Trophoblast cell (in vitro differentiated cells and primary cell): ENCODE data around the gene SMAD4.

Source experiments
- DNase-seq, 2 donors: peaks; one replicate each; pipeline ENCODE4 v3.0.0-alpha.2; 2016
- H2AFZ ChIP-seq: 2 replicates; pipeline ENCODE4 v1.6.1; 2013; ENCODE audit warnings: low read length, moderate library complexity, mild to moderate bottlenecking; ENCODE audit not compliant: insufficient read depth, poor library complexity
- H2AK5ac ChIP-seq: 2 replicates; pipeline ENCODE4 v1.6.1; 2013; ENCODE audit warnings: mild to moderate bottlenecking, low read length
- H2BK120ac ChIP-seq: 2 replicates; pipeline ENCODE4 v1.6.1; 2013; ENCODE audit warnings: low read length, mild to moderate bottlenecking, moderate library complexity; ENCODE audit not compliant: insufficient read depth, poor library complexity
- H2BK12ac ChIP-seq: 2 replicates; pipeline ENCODE4 v1.6.1; 2013; ENCODE audit warnings: mild to moderate bottlenecking, low read length, moderate library complexity
- H2BK5ac ChIP-seq: 2 replicates; pipeline ENCODE4 v1.6.1; 2013; ENCODE audit warnings: low read length, low read depth, moderate library complexity, mild to moderate bottlenecking; ENCODE audit not compliant: poor library complexity
- H3K14ac ChIP-seq: 2 replicates; pipeline ENCODE4 v1.6.1; 2013; ENCODE audit warnings: mild to moderate bottlenecking, low read length
- H3K18ac ChIP-seq: 2 replicates; pipeline ENCODE4 v1.6.1; 2013; ENCODE audit warnings: mild to moderate bottlenecking, low read length
- H3K23ac ChIP-seq: 2 replicates; pipeline ENCODE4 v1.6.1; 2013; ENCODE audit warnings: low read length
- H3K27ac ChIP-seq: 2 replicates; pipeline ENCODE4 v1.5.1; 2013; ENCODE audit warnings: low read depth, mild to moderate bottlenecking, inconsistent platforms, low read length, moderate library complexity
- H3K27me3 ChIP-seq: 2 replicates; pipeline ENCODE4 v1.6.1; 2013; ENCODE audit warnings: inconsistent platforms, mild to moderate bottlenecking, low read length, moderate library complexity; ENCODE audit not compliant: insufficient read depth
- H3K36me3 ChIP-seq, 2 experiments: 1 replicate in 1 of 2; 2 replicates in 1 of 2; pipeline ENCODE4 v1.6.1; 2013; ENCODE audit warnings: low read length in 2 of 2, mild to moderate bottlenecking in 2 of 2, moderate library complexity in 1 of 2; ENCODE audit not compliant: insufficient read depth in 2 of 2, control insufficient read depth in 1 of 2
- H3K4ac ChIP-seq: 2 replicates; pipeline ENCODE4 v1.6.1; 2013; ENCODE audit warnings: low read depth, mild to moderate bottlenecking, low read length, moderate library complexity
- H3K4me1 ChIP-seq, 2 experiments: 1 replicate in 1 of 2; 2 replicates in 1 of 2; pipeline ENCODE4 v1.6.1; 2013; ENCODE audit warnings: low read length in 2 of 2, mild to moderate bottlenecking in 2 of 2, moderate library complexity in 1 of 2; ENCODE audit not compliant: insufficient read depth in 2 of 2, control insufficient read depth in 1 of 2
- H3K4me2 ChIP-seq: 2 replicates; pipeline ENCODE4 v1.6.1; 2013; ENCODE audit warnings: inconsistent platforms, mild to moderate bottlenecking, low read length, moderate library complexity
- H3K4me3 ChIP-seq: 2 replicates; pipeline ENCODE4 v1.5.1; 2013; ENCODE audit warnings: mild to moderate bottlenecking, low read depth, low read length, inconsistent platforms
- H3K79me1 ChIP-seq: one replicate; pipeline ENCODE4 v1.6.1; 2013; ENCODE audit warnings: low read length
- H3K79me2 ChIP-seq: 2 replicates; pipeline ENCODE4 v1.6.1; 2013; ENCODE audit warnings: low read length, mild to moderate bottlenecking; ENCODE audit not compliant: control insufficient read depth, insufficient read depth, poor library complexity
- H3K9ac ChIP-seq: 2 replicates; pipeline ENCODE4 v1.6.1; 2013; ENCODE audit warnings: mild to moderate bottlenecking, low read length
- H3K9me3 ChIP-seq: 2 replicates; pipeline ENCODE4 v1.6.1; 2013; ENCODE audit warnings: low read depth, mild to moderate bottlenecking, control low read depth, inconsistent platforms, low read length; ENCODE audit not compliant: insufficient read depth
- H4K12ac ChIP-seq: 2 replicates; pipeline ENCODE4 v1.6.1; 2013; ENCODE audit warnings: low read depth, mild to moderate bottlenecking, low read length, moderate library complexity
- H4K8ac ChIP-seq: 2 replicates; pipeline ENCODE4 v1.6.1; 2013; ENCODE audit warnings: low read depth, mild to moderate bottlenecking, low read length, moderate library complexity
- H4K91ac ChIP-seq: one replicate; pipeline ENCODE4 v1.6.1; 2013; ENCODE audit warnings: low read depth, mild to moderate bottlenecking, low read length, moderate library complexity
- WGBS: extraction: QIAGEN DNeasy Blood & Tissue Kit; methylation state at CpG from one replicate; pipeline ENCODE4 v1.1.7; 2013; ENCODE audit warnings: missing lambda C conversion rate; ENCODE audit not compliant: insufficient read length, insufficient coverage; ENCODE audit errors: extremely low coverage; 5-methylcytosine and 5-hydroxymethylcytosine counted together

Gene SMAD4

GRCh38 chr18:51122266-51123045 is 92.4 kb downstream of the SMAD4 start:
- Histone ChIP-seq H3K9me3 (peaks cover 3% of the 10 kb centered on the region), H3K27me3 (no peaks in the 10 kb centered on the region), H3K4me1 (peaks cover 0 to 2% of the 10 kb centered on the region in 2 experiments), H3K14ac (no peak overlapping the region), H2BK120ac (no peak overlapping the region), H3K4ac (no peak overlapping the region), H3K18ac (no peak overlapping the region), H3K27ac (no peak overlapping the region), H3K36me3 (no peaks in the 10 kb centered on the region), H3K9ac (no peak overlapping the region), H3K79me1 (no peaks in the 10 kb centered on the region), H3K23ac (no peak overlapping the region), H2AK5ac (no peak overlapping the region), H3K4me2 (no peak overlapping the region), H3K4me3 (no peak overlapping the region), H4K8ac (no peak overlapping the region), H2AFZ (no peak overlapping the region), H2BK12ac (no peak overlapping the region), H4K91ac (no peak overlapping the region), H3K79me2 (no peaks in the 10 kb centered on the region), H2BK5ac (no peak overlapping the region), H4K12ac (no peak overlapping the region)
- no CpG with 5 or more reads among the region's 19 CpGs for WGBS
- no peak for DNase-seq

GRCh38 chr18:51123046-51123395 is 93.0 kb downstream of the SMAD4 start:
- Histone ChIP-seq H3K4ac (no peak overlapping the region), H4K12ac (no peak overlapping the region), H2AK5ac (no peak overlapping the region), H2BK12ac (no peak overlapping the region), H4K8ac (no peak overlapping the region), H3K14ac (no peak overlapping the region), H3K18ac (no peak overlapping the region), H3K36me3 (no peaks in the 10 kb centered on the region), H2BK120ac (no peak overlapping the region), H3K9ac (no peak overlapping the region), H3K79me2 (no peaks in the 10 kb centered on the region), H3K79me1 (no peaks in the 10 kb centered on the region), H3K9me3 (no peaks in the 10 kb centered on the region), H3K27ac (no peak overlapping the region), H3K4me3 (no peak overlapping the region), H2AFZ (no peak overlapping the region), H3K4me2 (no peak overlapping the region), H4K91ac (no peak overlapping the region), H3K23ac (no peak overlapping the region), H2BK5ac (no peak overlapping the region), H3K27me3 (no peaks in the 10 kb centered on the region), H3K4me1 (peaks cover 0 to 2% of the 10 kb centered on the region in 2 experiments)
- DNase-seq: no peak
- no CpG with 5 or more reads among the region's 7 CpGs for WGBS

GRCh38 chr18:51123481-51123880 is 93.5 kb downstream of the SMAD4 start:
- no peak overlapping the region for H3K9ac ChIP-seq
- no peak overlapping the region for H2AFZ ChIP-seq
- no peak overlapping the region for H3K4ac ChIP-seq
- no peaks in the 10 kb centered on the region for H3K79me1 ChIP-seq
- no peak overlapping the region for H2BK120ac ChIP-seq
- H3K23ac ChIP-seq: no peak overlapping the region
- H3K27ac ChIP-seq: no peak overlapping the region
- H3K4me1 ChIP-seq: peaks cover 0 to 2% of the 10 kb centered on the region in 2 experiments
- no peak overlapping the region for H3K18ac ChIP-seq
- no CpG with 5 or more reads among the region's 10 CpGs for WGBS
- H2AK5ac ChIP-seq: no peak overlapping the region
- H3K4me3 ChIP-seq: no peak overlapping the region
- no peaks in the 10 kb centered on the region for H3K79me2 ChIP-seq
- no peak overlapping the region for H2BK5ac ChIP-seq
- no peaks in the 10 kb centered on the region for H3K9me3 ChIP-seq
- H4K12ac ChIP-seq: no peak overlapping the region
- no peak overlapping the region for H4K91ac ChIP-seq
- H3K36me3 ChIP-seq: no peaks in the 10 kb centered on the region
- DNase-seq: no peak
- H3K4me2 ChIP-seq: no peak overlapping the region
- no peak overlapping the region for H4K8ac ChIP-seq
- H3K27me3 ChIP-seq: no peaks in the 10 kb centered on the region
- H3K14ac ChIP-seq: no peak overlapping the region
- no peak overlapping the region for H2BK12ac ChIP-seq

GRCh38 chr18:51123936-51124486 is 94.0 kb downstream of the SMAD4 start:
- no peak overlapping the region for H2BK12ac ChIP-seq
- no peak overlapping the region for H3K9ac ChIP-seq
- no peak overlapping the region for H2BK120ac ChIP-seq
- no peak overlapping the region for H4K8ac ChIP-seq
- no peak overlapping the region for H2AFZ ChIP-seq
- H3K4me3 ChIP-seq: no peak overlapping the region
- no peaks in the 10 kb centered on the region for H3K27me3 ChIP-seq
- no peaks in the 10 kb centered on the region for H3K36me3 ChIP-seq
- H3K79me1 ChIP-seq: no peaks in the 10 kb centered on the region
- H2AK5ac ChIP-seq: no peak overlapping the region
- WGBS: no CpG with 5 or more reads among the region's 10 CpGs
- no peak overlapping the region for H3K27ac ChIP-seq
- no peak overlapping the region for H4K12ac ChIP-seq
- H3K79me2 ChIP-seq: no peaks in the 10 kb centered on the region
- no peak overlapping the region for H2BK5ac ChIP-seq
- H3K9me3 ChIP-seq: no peaks in the 10 kb centered on the region
- H3K4me2 ChIP-seq: no peak overlapping the region
- no peak overlapping the region for H3K14ac ChIP-seq
- H3K4me1 ChIP-seq: peaks cover 0 to 2% of the 10 kb centered on the region in 2 experiments
- no peak overlapping the region for H4K91ac ChIP-seq
- DNase-seq: no peak
- no peak overlapping the region for H3K18ac ChIP-seq
- H3K4ac ChIP-seq: no peak overlapping the region
- no peak overlapping the region for H3K23ac ChIP-seq
